CD4-positive, alpha-beta T cell treated with Interleukin-17A for 1 hour (primary cell): ENCODE measurements around the gene TEX9.
A peak's percentile ranks its signal among the peaks of the same experiment; 100 is the strongest.
"Not testable (repeated sequence)": the region's sequence is repeated elsewhere in the genome, so short reads cannot be mapped to it uniquely, and the experiment has no call there.

Experiments
- DNase-seq: peaks from one replicate; pipeline ENCODE4 v3.0.0-alpha.2; 2020

The TEX9 gene

DNA sequence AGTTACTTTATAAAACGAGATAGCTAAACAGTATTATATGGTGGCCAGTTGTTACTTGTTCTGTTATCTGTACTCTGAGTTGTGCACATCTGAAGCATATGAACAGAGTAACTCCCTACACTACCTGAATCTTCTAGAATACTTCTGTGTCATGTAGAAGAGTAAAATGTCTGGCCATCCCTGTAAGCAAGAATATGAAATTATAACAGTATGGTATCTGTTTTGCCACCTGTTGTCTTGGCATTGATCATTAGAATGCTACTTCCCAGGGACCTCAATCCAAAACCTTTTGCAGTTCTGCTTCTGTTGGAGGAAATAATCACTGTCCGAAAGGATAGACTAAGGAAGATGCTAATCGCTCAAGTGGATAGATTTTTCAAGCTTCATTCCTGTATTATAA is 1.9 kb downstream of the TEX9 start:
- DNase-seq: no peak

GRCh38 chr15:56369234-56369633 is 4.0 kb downstream of the TEX9 start:
- DNase-seq: no peak

DNA sequence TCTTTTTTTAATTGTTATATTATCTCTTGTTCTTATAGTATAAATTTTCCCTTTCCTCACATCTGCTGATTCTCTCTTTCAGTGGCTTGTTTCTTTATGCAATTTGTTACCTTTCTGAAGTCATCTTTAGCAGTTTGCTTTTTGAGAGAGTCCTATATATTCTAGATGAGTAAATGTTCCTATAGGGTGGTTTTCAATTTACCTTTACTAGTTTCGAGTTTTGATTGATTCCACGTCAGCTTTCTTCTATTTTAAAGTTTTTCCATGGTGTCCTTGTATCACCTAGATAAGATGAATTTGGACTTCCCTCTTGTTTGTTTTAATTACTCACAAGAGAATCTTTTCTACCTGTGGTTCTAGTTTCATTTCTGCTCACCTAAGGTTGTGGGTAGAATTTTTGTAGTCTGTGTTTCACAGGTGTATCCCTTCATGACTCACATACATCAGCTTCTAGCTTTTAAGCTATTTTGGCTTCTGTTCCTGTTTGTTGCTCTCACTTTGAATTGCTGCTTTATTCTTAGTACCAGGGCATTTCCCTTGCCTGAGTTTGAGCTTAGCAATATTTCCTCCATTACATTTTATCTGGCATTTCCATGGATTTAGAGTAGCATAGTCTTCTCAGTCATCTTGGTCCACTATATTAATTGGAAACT is 6.4 kb downstream of the TEX9 start:
- DNase-seq: no peak

GRCh38 chr15:56374693-56375092 is 9.5 kb downstream of the TEX9 start:
- not testable (repeated sequence) for DNase-seq

- DNase-seq: not testable (repeated sequence)
Observed at GRCh38 chr15:56377822-56378221, 12.6 kb downstream of the TEX9 start.

DNA sequence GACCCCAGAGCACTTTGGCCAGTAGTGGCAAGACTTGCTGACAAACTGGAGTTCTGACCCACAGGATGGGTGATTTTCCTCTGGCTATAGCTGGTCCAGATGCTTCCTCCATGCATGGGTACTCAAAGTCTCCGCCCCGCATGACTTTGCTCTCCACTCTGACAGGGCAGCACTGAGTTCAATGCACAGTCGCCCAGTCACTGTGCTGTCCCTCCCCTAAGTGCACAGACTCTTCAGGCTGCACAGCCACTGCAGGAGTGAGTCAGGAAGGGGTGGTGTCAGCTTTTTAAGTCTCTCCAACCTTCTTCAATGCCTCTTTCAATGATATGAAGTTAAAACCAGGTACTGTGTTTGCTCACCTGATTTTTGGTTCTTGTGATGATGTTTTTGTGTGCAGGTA is 17.8 kb downstream of the TEX9 start:
- DNase-seq: no peak

- no peak for DNase-seq
Observed at GRCh38 chr15:56385908-56386307, 20.7 kb downstream of the TEX9 start.

DNA sequence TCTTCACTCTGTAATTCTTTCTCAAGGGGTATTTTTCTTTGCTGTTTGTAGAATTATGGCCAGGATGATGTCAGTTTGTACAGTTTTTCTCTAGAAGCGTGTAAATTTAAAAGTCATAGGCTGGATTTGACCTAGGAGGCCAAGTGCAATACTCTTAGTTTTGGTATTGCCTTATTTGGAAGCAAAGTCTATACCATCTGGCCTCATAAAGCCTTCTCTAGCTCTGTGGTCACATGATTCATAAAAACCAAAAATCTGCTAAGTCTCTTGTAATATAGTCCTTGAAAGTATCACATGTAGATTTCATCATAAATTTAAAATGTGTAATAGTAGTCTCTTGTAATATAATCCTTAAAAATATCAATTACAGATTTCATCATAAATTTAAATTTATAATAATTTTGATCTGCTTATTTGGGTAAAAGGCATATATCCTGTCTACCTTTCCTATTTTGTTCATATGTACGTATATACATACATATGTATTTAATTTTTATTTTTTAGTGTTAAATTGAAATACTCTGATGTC is 25.6 kb downstream of the TEX9 start:
- DNase-seq: no peak

- DNase-seq: no peak
Observed at GRCh38 chr15:56393277-56393676, 28.1 kb downstream of the TEX9 start.

- DNase-seq: no peak
Observed at GRCh38 chr15:56394909-56395308, 29.7 kb downstream of the TEX9 start.

GRCh38 chr15:56397325-56397724 is 32.1 kb downstream of the TEX9 start:
- not testable (repeated sequence) for DNase-seq

- DNase-seq: not testable (repeated sequence)
Observed at GRCh38 chr15:56399209-56399608, 34.0 kb downstream of the TEX9 start.

DNA sequence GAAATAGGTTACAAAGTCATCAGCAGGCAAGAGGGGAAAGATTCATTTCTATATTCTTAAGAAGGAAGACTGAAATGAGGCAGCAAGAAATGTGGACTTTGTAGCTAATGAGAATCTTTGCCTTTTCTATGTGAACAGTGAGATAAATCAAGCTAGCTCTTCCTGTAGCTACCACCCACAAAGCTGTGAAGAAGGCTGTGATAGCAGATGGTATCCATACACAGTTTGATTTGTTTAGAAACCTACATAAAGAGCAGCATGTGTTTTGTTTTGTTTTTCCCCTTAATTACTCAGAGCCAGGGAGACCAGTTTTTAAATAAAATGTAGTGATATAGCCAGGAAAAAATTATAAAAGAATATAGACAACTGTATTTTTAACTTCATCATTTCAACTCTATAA is 45.5 kb downstream of the TEX9 start:
- DNase-seq: no peak

DNA sequence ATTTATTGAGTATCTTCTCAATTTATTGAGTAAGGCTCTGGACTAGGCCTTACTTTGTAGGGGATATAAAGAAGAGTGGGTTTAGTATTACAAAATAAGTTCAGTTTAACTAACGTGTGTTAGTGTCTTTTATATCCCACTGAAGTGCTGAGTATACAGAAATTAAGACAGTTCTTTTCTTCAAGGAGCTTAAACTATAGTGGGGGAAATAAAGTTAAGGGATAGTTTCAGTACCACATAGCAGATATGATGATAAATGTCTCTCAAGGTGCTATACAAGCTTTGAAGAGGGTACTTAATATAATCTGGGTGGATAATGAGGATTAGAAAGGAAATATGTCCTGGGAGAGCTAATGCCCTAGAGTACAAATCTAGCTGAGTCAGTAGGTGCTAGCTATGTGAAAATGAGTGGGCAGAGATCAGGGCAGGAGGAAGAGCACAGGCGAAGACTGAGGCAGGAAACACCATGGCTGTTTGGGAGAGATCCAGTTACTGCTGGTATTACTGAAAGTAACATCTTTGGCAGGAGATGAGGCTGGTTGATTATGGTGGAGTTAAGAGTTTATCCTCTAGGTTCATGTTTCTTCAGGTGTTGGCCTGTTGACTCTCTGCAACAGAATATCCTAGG is 46.0 kb downstream of the TEX9 start:
- no peak for DNase-seq

DNA sequence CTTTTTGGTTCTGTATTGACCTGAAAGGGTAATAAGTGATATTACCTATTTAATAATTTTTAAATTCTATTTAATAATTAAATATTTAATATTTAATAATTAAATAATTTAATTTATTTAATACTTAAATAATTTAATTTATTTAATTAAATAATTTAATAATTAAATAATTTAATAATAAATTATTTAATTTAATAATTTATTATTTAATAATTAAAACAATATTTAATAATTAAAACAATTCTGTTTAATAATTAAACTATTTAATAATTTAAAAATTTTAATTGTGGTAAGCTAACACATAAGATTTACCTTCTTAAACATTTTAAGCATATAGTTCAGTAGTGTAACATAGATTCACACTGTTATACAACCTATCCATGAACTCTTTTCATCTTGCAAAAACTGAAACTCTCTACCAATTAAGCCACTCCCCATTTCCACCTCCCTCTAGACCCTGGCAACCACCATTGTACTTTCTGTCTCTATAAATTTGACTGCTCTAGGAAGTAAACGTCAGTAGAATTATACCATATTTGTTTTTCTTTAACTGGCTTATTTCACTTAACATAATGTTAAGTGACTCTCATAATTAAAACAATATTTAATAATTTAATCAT is 48.0 kb downstream of the TEX9 start:
- DNase-seq: not testable (repeated sequence)

DNA sequence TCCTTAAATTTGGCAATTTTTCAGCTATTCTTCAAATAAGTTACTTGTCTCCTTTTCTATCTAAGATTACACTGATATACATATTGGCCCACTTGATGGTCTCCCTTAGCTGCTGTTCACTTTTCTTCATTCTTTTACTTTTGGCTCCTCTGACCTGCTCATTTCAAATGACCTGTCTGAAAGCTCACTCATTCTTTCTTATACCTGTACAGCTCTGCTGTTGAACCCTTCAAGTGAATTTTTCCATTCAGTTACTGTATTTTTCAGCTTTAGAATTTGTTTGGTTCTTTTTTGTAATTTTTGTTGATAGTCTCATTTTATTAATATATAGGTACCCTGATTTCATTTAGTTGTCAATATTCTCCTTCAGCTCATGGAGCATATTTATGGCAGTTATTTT is 60.0 kb downstream of the TEX9 start:
- DNase-seq: no peak

DNA sequence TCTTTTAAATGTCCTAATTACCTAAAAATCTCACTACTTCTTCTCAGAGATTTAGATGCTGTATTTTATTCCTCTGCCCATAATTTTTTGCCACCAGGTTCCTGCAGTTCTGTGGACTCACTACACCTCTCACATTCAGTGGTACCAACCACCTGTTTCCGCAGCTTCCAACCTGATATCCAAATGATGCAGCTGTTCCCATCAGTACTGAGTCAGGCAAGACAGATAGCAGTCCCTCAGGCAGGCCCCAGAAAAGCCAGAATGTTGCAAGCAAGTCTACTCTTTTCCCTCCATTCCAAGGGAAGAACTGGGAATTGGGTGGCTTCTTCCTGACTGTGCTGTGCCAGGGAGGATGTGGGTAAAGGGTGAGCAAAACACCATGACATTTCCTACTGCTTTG is 60.8 kb downstream of the TEX9 start:
- DNase-seq: no peak

DNA sequence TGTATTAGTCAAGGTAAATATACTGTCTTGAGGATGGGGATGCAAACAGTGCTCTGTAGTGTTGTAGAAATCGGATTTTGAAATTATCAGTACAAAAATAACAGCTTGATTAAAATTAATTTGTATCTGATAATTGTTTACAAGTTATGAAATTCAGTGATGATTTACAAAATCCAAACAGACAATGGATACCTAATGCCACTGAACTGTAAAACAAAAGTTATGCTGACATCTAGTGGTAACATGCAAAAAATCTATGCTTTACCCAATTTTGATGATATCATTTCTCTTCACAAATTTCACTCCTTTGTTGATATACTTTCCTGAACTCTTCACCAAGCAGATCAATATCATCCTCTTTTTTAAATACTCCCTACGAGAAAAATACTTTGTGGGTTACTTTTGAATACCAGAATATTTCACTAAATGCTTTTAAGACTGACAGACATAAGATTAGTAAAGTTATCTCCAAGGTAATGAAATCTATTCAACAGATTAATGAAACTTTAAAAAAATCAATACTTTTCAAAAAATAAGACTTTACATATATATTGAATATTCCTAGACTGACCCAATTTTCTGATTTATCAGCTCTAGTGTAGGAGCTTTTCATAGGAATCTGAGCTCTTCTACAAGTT is 63.7 kb downstream of the TEX9 start:
- peak; percentile 13 for DNase-seq

- DNase-seq: no peak
Observed at GRCh38 chr15:56432304-56432703, 67.1 kb downstream of the TEX9 start.

DNA sequence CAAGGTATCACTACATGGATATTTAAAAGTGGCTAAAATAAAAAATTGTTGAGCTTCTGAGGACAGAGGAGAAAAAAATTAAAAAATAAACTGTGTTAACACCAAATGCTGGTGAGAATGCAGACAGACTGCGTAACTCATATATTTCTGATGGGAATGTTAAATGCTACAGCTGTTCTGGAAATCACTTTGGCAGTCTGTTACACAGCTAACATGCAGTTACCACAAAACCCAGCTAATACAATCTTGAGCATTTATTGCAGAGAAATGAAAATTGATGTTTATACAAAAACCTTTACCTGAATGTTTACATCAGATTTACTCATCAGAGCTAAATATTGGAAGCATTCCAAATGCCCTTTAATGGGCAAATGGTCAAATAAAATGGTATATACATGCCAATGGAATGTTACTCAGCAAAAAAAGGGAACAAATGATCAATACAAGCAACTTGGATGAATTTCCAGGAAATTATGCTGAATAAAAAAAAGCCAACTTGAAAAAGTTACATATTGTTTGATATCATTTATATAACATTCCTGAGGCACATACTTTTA is 75.1 kb downstream of the TEX9 start:
- DNase-seq: no peak

DNA sequence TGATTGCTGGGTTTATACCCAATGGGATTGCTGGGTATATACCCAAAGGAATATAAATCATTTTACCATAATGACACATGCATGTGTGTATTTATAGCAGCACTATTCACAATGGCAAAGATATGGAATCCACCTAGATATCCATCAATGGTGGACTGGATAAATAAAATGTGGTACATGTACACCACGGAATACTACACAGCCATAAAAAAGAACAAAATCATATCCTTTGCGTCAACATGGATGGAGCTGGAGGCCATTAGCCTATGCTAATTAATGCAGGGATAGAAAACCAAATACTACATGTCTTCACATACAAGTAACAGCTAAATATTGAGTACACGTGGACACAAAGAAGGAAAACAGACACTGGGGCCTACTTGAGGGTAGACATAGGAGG is 77.1 kb downstream of the TEX9 start:
- DNase-seq: no peak

DNA sequence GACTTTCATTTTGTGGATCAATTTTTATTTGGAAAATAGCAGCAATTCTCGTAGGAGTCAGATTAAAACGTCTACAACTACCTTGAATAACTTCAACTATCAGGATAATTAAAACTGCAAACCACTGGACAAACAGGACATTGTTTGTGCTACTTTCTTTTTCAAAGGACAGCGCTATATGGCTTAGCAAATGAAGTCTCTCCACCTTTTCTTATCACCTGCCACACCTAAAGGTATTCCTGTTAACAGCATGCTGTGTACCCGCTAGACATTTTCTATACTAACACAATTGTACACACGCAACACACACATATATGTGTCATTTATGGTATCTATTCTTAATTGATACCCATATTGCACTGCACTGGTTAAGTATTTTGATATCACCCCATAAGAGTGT is 80.5 kb downstream of the TEX9 start:
- no peak for DNase-seq

GRCh38 chr15:56454836-56455235 is 89.6 kb downstream of the TEX9 start:
- DNase-seq: no peak

GRCh38 chr15:56456229-56456628 is 91.0 kb downstream of the TEX9 start:
- DNase-seq: no peak
